Hematopoietic multipotent progenitor cell (in vitro differentiated cells): Measurements from ENCODE around the gene C1orf174. TPM values are rescaled to one million over a fixed set of nuclear protein-coding genes. Genes with fewer than 3 reads are reported as not detected.
"Not testable (repeated sequence)": the region's sequence is repeated elsewhere in the genome, so short reads cannot be mapped to it uniquely, and the experiment has no call there.

Source experiments
- DNase-seq, 3 donors: peaks; one replicate each; pipeline ENCODE4 v3.0.0-alpha.2; 2011 to 2015; ENCODE audit warnings: low read depth in 2 of 3, low spot score in 2 of 3
- total RNA-seq: library from RNA; depleted of rRNA; stranded (reverse); fragments of >200 nt; gene quantifications from one replicate; pipeline ENCODE4 v1.2.3, GENCODE V29; 2012

C1orf174 gene
- total RNA-seq, 1 donor = 33.7 TPM

DNA sequence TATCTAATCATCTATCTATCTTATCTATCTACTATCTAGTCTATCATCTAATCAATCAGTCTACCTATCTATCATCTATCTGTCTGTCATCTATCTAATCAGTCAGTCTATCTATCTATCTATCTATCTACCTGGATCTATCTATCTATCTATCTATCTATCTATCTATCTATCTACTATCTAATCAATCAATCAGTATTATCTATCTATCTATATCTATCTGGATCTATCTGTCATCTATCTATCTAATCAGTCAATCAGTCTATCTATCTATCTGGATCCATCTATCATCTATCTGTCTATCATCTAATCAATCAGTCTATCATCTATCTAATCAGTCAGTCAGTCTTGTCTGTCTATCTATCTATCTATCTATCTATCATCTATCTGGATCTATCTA, 26.9 kb upstream of the C1orf174 start:
- DNase-seq = no peak

- no peak for DNase-seq
Measured at GRCh38 chr1:3925762-3926161, 25.7 kb upstream of the C1orf174 start.

GRCh38 chr1:3925256-3925655, 25.2 kb upstream of the C1orf174 start:
- no peak for DNase-seq

- DNase-seq = peak in 1 of 3 donors; percentile 15
Measured at GRCh38 chr1:3924825-3925220, 24.8 kb upstream of the C1orf174 start.

- DNase-seq = no peak
Measured at GRCh38 chr1:3924186-3924824, 24.2 kb upstream of the C1orf174 start.

- no peak for DNase-seq
Measured at GRCh38 chr1:3923378-3924185, 23.5 kb upstream of the C1orf174 start.

- no peak for DNase-seq
Measured at GRCh38 chr1:3922851-3923250, 22.8 kb upstream of the C1orf174 start.

- no peak for DNase-seq
Measured at GRCh38 chr1:3922201-3922725, 22.2 kb upstream of the C1orf174 start.

DNA sequence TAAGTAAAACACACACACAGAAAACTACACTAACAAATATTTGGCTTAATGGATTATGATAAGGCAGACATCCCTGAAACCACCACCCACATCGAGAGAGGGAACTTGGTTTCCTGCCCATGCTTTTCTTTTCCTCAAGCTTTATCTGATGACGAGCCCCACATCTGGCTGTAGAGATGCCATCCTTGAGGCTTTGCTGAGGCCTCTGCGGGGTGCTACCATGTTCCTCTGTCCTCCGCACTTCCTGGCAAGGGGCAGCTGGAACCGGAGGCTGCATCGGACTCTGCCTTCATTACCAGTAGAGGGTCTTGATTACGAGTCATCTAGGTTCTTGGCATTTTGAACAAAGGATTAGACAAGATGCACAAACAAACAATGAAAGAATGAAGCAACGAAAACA, 21.7 kb upstream of the C1orf174 start:
- DNase-seq = no peak

- DNase-seq = no peak
Measured at GRCh38 chr1:3919706-3920105, 19.6 kb upstream of the C1orf174 start.

GRCh38 chr1:3918966-3919611, 19.0 kb upstream of the C1orf174 start:
- DNase-seq = no peak

- DNase-seq = not testable (repeated sequence)
Measured at GRCh38 chr1:3918359-3918758, 18.3 kb upstream of the C1orf174 start.

- no peak for DNase-seq
Measured at GRCh38 chr1:3917761-3918160, 17.7 kb upstream of the C1orf174 start.

DNA sequence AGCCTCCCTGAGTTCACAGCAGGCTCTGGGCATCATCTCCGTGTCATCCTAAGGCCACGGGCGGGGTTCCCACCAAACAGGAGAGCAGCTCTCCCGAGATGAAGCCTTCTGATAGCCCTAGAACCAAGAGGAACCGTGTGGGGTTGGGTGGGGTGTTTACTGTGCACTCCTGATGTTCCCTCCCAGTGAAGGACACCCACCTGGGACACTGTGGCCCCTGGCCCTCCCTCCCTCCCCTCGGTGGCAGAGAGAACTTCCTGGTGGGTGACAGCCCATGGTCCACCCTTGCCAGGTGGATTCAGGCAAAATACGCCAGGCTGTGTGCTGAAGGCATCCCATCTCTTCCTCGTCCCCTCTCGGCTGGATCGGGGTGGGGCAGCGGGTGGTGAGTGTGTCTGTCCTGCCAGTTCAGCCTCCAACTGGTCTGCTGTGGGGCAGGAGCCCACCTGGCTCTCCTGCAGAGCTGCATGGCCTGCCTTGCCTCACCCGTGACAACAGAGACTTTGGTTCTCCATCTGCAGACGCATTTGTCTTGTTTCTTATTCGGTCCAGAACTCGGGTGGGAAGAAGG, 15.6 kb upstream of the C1orf174 start:
- no peak for DNase-seq

GRCh38 chr1:3914911-3915310, 14.8 kb upstream of the C1orf174 start:
- no peak for DNase-seq

- DNase-seq = no peak
Measured at GRCh38 chr1:3914331-3914851, 14.3 kb upstream of the C1orf174 start.

DNA sequence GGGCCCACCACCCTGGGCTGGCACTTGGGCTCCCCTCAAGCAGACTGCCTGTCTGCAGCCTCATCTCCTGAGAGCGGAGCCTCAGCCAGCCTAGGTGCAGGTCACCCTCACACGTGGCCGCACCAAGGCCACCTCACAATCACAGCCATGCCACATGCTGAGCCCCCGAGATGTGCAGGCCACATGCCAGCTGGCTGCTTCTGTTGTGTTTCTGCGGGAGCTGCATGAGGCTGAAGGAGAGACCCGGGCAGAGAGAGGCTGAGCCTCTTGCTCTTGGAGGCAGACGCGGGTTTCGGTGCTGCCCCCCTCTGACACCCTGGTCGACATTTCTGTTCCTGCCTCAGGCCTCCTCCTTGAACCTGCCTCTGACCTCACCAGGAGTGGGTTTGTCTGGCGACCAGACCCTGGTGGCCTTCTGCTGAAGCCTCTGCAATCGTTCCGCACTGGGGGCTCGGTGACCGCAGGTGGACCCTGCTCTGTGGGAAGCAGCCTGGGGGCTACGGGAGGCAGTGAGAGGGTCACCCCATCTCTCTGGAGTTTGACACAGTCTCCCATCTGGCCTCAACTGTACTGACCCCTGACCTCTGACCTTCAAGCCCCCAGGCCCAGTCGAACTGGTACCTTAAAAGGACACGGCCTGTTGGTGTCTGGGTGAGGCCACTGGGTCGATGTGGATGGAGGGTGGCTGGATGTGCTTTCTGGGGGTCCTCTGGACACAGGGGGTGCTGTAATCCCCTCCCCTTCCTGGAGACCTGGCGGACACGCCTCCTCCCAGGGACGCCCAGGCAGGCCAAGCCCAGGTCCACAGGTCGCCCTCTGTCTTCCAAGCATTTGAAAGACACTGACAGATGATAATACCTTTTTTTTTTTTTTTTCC, 13.0 kb upstream of the C1orf174 start:
- no peak for DNase-seq

- DNase-seq = no peak
Measured at GRCh38 chr1:3911981-3912808, 12.1 kb upstream of the C1orf174 start.
